ENCODE results near the gene LRR1.

DNA sequence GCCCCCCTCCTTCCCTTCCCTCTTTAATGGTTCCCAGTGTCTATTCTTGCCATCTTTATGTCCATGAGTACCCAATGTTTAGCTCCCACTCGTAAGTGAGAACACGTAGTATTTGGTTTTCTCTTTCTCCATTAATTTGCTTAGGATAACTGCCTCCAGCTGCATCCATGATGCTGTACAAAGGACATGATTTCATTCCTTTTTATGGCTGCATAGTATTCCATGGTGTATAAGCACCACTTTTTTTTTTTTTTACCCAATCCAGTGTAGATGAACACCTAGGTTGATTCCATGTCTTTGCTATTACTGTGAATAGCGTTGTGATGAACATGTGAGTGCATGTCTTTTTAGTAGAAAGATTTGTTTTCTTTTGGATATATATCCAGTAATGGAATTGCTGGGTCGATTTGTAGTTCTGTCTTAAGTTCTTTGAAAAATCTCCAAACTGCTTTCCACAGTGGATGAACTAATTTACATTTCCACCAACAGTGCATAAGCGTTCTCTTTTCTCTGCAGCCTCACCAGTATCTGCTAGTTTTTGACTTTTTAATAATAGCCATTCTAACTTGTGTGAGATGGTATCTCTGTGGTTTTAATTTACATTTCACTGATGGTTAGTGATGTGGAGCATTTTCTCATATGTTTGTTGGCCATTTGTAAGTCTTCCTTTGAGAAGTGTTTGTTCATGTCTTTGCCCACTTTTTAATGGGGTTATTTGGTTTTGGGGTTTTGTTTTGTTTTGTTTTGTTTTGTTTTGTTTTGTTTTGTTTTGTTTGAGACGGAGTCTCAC lies 38.6 kb upstream of the LRR1 start:
- TF ChIP-seq, protein P1, sequence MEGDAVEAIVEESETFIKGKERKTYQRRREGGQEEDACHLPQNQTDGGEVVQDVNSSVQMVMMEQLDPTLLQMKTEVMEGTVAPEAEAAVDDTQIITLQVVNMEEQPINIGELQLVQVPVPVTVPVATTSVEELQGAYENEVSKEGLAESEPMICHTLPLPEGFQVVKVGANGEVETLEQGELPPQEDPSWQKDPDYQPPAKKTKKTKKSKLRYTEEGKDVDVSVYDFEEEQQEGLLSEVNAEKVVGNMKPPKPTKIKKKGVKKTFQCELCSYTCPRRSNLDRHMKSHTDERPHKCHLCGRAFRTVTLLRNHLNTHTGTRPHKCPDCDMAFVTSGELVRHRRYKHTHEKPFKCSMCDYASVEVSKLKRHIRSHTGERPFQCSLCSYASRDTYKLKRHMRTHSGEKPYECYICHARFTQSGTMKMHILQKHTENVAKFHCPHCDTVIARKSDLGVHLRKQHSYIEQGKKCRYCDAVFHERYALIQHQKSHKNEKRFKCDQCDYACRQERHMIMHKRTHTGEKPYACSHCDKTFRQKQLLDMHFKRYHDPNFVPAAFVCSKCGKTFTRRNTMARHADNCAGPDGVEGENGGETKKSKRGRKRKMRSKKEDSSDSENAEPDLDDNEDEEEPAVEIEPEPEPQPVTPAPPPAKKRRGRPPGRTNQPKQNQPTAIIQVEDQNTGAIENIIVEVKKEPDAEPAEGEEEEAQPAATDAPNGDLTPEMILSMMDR (IDR thresholded peaks at IDR 0.05): no peak
- TF ChIP-seq POLR2A (IDR thresholded peaks at IDR 0.05): no peak
- TF ChIP-seq POLR2AphosphoS5 (IDR thresholded peaks at IDR 0.05): no peak
